MM.1S (cell line): Measurements from ENCODE around the gene KLHL42.

Experiments used
- DNase-seq: peaks from one replicate; pipeline ENCODE4 v3.0.0-alpha.2; 2015
- H2AFZ ChIP-seq: fragments of 300-600 bp; sonication (generic); 2 replicates; pipeline ENCODE4 v1.6.0; 2016; ENCODE audit warnings: antibody characterized with exemption, low read length
- H3F3A ChIP-seq: fragments of 300-600 bp; sonication (generic); 2 replicates; pipeline ENCODE4 v1.6.1; 2016; ENCODE audit warnings: mild to moderate bottlenecking, antibody characterized with exemption, low read length, moderate library complexity, mixed read lengths; ENCODE audit not compliant: insufficient read depth
- H3K27ac ChIP-seq: fragments of 300-600 bp; sonication (generic); 2 replicates; pipeline ENCODE4 v1.5.1; 2016; ENCODE audit warnings: mild to moderate bottlenecking, low read length
- H3K27me3 ChIP-seq: fragments of 300-600 bp; sonication (generic); replicated peaks from 2 replicates; pipeline ENCODE4 v1.6.0; 2016; ENCODE audit warnings: low read length; ENCODE audit not compliant: insufficient read depth
- H3K36me3 ChIP-seq: fragments of 300-600 bp; sonication (generic); replicated peaks from 2 replicates; pipeline ENCODE4 v1.6.1; 2016; ENCODE audit warnings: mild to moderate bottlenecking, low read length, mixed read lengths; ENCODE audit not compliant: insufficient read depth
- H3K4me1 ChIP-seq: fragments of 300-600 bp; sonication (generic); 2 replicates; pipeline ENCODE4 v1.6.1; 2016; ENCODE audit warnings: low read length, mixed read lengths
- H3K4me2 ChIP-seq: fragments of 300-600 bp; sonication (generic); 2 replicates; pipeline ENCODE4 v1.6.0; 2016; ENCODE audit warnings: low read depth, low read length
- H3K4me3 ChIP-seq: fragments of 300-600 bp; sonication (generic); 2 replicates; pipeline ENCODE4 v1.5.1; 2016; ENCODE audit warnings: low read length, mixed read lengths
- H3K79me2 ChIP-seq: fragments of 300-600 bp; sonication (generic); 2 replicates; pipeline ENCODE4 v1.6.1; 2016; ENCODE audit warnings: mixed run types, low read length, mixed read lengths
- H3K9ac ChIP-seq: fragments of 300-600 bp; sonication (generic); 2 replicates; pipeline ENCODE4 v1.6.1; 2016; ENCODE audit warnings: low read length, mixed read lengths
- H3K9me2 ChIP-seq: fragments of 300-600 bp; sonication (generic); replicated peaks from 2 replicates; pipeline ENCODE4 v1.6.1; 2016; ENCODE audit warnings: mild to moderate bottlenecking, low read length, mixed read lengths; ENCODE audit not compliant: insufficient read depth
- H3K9me3 ChIP-seq: fragments of 300-600 bp; sonication (generic); replicated peaks from 2 replicates; pipeline ENCODE4 v1.6.1; 2016; ENCODE audit warnings: mild to moderate bottlenecking, low read length, mixed read lengths; ENCODE audit not compliant: insufficient read depth
- H4K20me1 ChIP-seq: fragments of 300-600 bp; sonication (generic); 2 replicates; pipeline ENCODE4 v1.6.1; 2016; ENCODE audit warnings: mild to moderate bottlenecking, low read length, moderate library complexity, mixed read lengths; ENCODE audit not compliant: insufficient read depth
- CTCF ChIP-seq: fragments of 300-600 bp; sonication (generic); IDR thresholded peaks from 2 replicates; pipeline ENCODE4 v1.5.1; 2016; ENCODE audit warnings: antibody characterized with exemption, low read length, mixed read lengths
- EZH2 ChIP-seq: fragments of 300-600 bp; sonication (generic); optimal IDR thresholded peaks from 2 replicates; pipeline ENCODE3; 2017; ENCODE audit warnings: low read depth, mild to moderate bottlenecking, antibody characterized with exemption, low read length, mixed read lengths
- EZH2phosphoT487 ChIP-seq: fragments of 300-600 bp; sonication (generic); IDR thresholded peaks from 2 replicates; pipeline ENCODE4 v1.6.1; 2018; ENCODE audit warnings: antibody characterized with exemption, low read length

KLHL42 gene

GRCh38 chr12:27805238-27805637 lies 25.2 kb downstream of the KLHL42 start:
- Histone ChIP-seq H3F3A (no peaks in the 10 kb centered on the region), H3K9ac (no peak overlapping the region), H2AFZ (no peak overlapping the region), H3K79me2 (no peaks in the 10 kb centered on the region), H3K9me3 (no peaks in the 10 kb centered on the region), H3K36me3 (no peaks in the 10 kb centered on the region), H3K9me2 (no peaks in the 10 kb centered on the region), H4K20me1 (no peaks in the 10 kb centered on the region), H3K4me3 (no peak overlapping the region), H3K27me3 (no peaks in the 10 kb centered on the region), H3K4me1 (no peaks in the 10 kb centered on the region), H3K4me2 (no peak overlapping the region), H3K27ac (no peak overlapping the region)
- no peak for DNase-seq
- TF ChIP-seq CTCF, result no peak
- no peak for TF ChIP-seq EZH2
- TF ChIP-seq EZH2phosphoT487, result no peak

GRCh38 chr12:27806259-27806658 lies 26.2 kb downstream of the KLHL42 start:
- no peaks in the 10 kb centered on the region for H3K36me3 ChIP-seq
- no peak overlapping the region for H3K4me2 ChIP-seq
- H3K9me3 ChIP-seq, result no peaks in the 10 kb centered on the region
- no peak overlapping the region for H2AFZ ChIP-seq
- no peaks in the 10 kb centered on the region for H3K9me2 ChIP-seq
- H3K79me2 ChIP-seq, result no peaks in the 10 kb centered on the region
- H3K9ac ChIP-seq, result no peak overlapping the region
- H3F3A ChIP-seq, result no peaks in the 10 kb centered on the region
- no peak for TF ChIP-seq CTCF
- TF ChIP-seq EZH2phosphoT487, result no peak
- no peak for TF ChIP-seq EZH2
- H3K4me1 ChIP-seq, result no peaks in the 10 kb centered on the region
- no peak for DNase-seq
- no peak overlapping the region for H3K4me3 ChIP-seq
- H3K27me3 ChIP-seq, result no peaks in the 10 kb centered on the region
- H4K20me1 ChIP-seq, result no peaks in the 10 kb centered on the region
- H3K27ac ChIP-seq, result no peak overlapping the region

- TF ChIP-seq EZH2 (no peak), EZH2phosphoT487 (no peak), CTCF (no peak)
Measured at GRCh38 chr12:27807063-27807703, 27.1 kb downstream of the KLHL42 start.

More at GRCh38 chr12:27807063-27807703, 27.1 kb downstream of the KLHL42 start:
- no peaks in the 10 kb centered on the region for H4K20me1 ChIP-seq
- no peak overlapping the region for H3K27ac ChIP-seq
- no peaks in the 10 kb centered on the region for H3K27me3 ChIP-seq
- H3K9ac ChIP-seq, result no peak overlapping the region
- H3F3A ChIP-seq, result no peaks in the 10 kb centered on the region
- H2AFZ ChIP-seq, result no peak overlapping the region
- no peaks in the 10 kb centered on the region for H3K79me2 ChIP-seq
- H3K4me2 ChIP-seq, result no peak overlapping the region
- DNase-seq, result no peak
- no peak overlapping the region for H3K4me3 ChIP-seq
- no peaks in the 10 kb centered on the region for H3K4me1 ChIP-seq
- no peaks in the 10 kb centered on the region for H3K9me2 ChIP-seq
- H3K9me3 ChIP-seq, result no peaks in the 10 kb centered on the region
- no peaks in the 10 kb centered on the region for H3K36me3 ChIP-seq
